ENCODE data around the gene CLIP1.
"Not testable (repeated sequence)": the region's sequence is repeated elsewhere in the genome, so short reads cannot be mapped to it uniquely, and the experiment has no call there.

CLIP1 gene

GRCh38 chr12:122421821-122422729 lies at the start of gene CLIP1:
CLIP1 (minus strand) TSS chr12:122422669; CDS start chr12:122380452, 42,217 bp downstream.
- DNase-seq (ENCODE audit: low read depth) = peak; percentile 52

GRCh38 chr12:122471324-122472226 lies 49.1 kb upstream of the CLIP1 start:
- peak; percentile 68 for DNase-seq (ENCODE audit: low read depth)

GRCh38 chr12:122470576-122470975 lies 48.1 kb upstream of the CLIP1 start:
- DNase-seq (ENCODE audit: low read depth) = not testable (repeated sequence)

- not testable (repeated sequence) for DNase-seq (ENCODE audit: low read depth)
Observed at GRCh38 chr12:122469856-122470255, 47.4 kb upstream of the CLIP1 start.

GRCh38 chr12:122467983-122468382 lies 45.5 kb upstream of the CLIP1 start:
- DNase-seq (ENCODE audit: low read depth) = no peak

GRCh38 chr12:122464317-122465042 lies 42.0 kb upstream of the CLIP1 start:
- DNase-seq (ENCODE audit: low read depth) = peak; percentile 96

- no peak for DNase-seq (ENCODE audit: low read depth)
Observed at GRCh38 chr12:122460641-122461040, 38.2 kb upstream of the CLIP1 start.

GRCh38 chr12:122460061-122460460 lies 37.6 kb upstream of the CLIP1 start:
- DNase-seq (ENCODE audit: low read depth) = no peak

GRCh38 chr12:122459211-122459610 lies 36.7 kb upstream of the CLIP1 start:
- no peak for DNase-seq (ENCODE audit: low read depth)

- DNase-seq (ENCODE audit: low read depth) = no peak
Observed at GRCh38 chr12:122458105-122459035, 35.9 kb upstream of the CLIP1 start.

GRCh38 chr12:122457627-122458026 lies 35.2 kb upstream of the CLIP1 start:
- no peak for DNase-seq (ENCODE audit: low read depth)

- DNase-seq (ENCODE audit: low read depth) = no peak
Observed at GRCh38 chr12:122454739-122455138, 32.3 kb upstream of the CLIP1 start.

- DNase-seq (ENCODE audit: low read depth) = no peak
Observed at GRCh38 chr12:122454250-122454721, 31.8 kb upstream of the CLIP1 start.

GRCh38 chr12:122452701-122453285 lies 30.3 kb upstream of the CLIP1 start:
- no peak for DNase-seq (ENCODE audit: low read depth)

GRCh38 chr12:122449317-122449716 lies 26.8 kb upstream of the CLIP1 start:
- peak; percentile 30 for DNase-seq (ENCODE audit: low read depth)

- not testable (repeated sequence) for DNase-seq (ENCODE audit: low read depth)
Observed at GRCh38 chr12:122447825-122448224, 25.4 kb upstream of the CLIP1 start.

GRCh38 chr12:122446390-122446789 lies 23.9 kb upstream of the CLIP1 start:
- not testable (repeated sequence) for DNase-seq (ENCODE audit: low read depth)

- DNase-seq (ENCODE audit: low read depth) = not testable (repeated sequence)
Observed at GRCh38 chr12:122444071-122444470, 21.6 kb upstream of the CLIP1 start.

GRCh38 chr12:122438822-122439221 lies 16.4 kb upstream of the CLIP1 start:
- DNase-seq (ENCODE audit: low read depth) = not testable (repeated sequence)

- DNase-seq (ENCODE audit: low read depth) = peak; percentile 77
Observed at GRCh38 chr12:122437656-122438121, 15.2 kb upstream of the CLIP1 start.

All from stromal cell of bone marrow (primary cell).